NCI-H748 (cell line): ENCODE data around the gene PIAS1.
A peak's percentile ranks its signal among the peaks of the same experiment; 100 is the strongest.
"Not testable (repeated sequence)": the region's sequence is repeated elsewhere in the genome, so short reads cannot be mapped to it uniquely, and the experiment has no call there.

ENCODE experiments used
- DNase-seq: peaks from one replicate; lab custom pipeline; 2025; ENCODE audit not compliant: unreplicated experiment; lab: John Stamatoyannopoulos, UW

The PIAS1 gene

DNA sequence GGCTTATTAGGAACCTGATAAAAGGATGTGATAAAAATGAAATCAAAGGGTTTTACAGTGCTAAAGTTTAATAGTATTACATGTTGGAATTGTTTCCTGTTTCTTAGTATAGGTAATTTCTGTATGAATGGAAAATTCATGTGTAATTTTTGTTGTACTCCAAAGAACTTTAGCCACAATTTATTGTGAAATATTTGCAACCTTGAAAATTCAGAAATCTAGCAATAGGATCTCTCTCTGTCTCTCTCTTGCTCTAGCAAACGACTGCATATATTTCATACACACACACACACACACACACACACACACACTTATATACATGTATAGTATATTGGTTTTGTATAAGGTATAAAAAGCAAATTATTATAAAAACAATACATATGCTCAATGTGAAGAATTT, 59.6 kb downstream of the PIAS1 start:
- no peak for DNase-seq

DNA sequence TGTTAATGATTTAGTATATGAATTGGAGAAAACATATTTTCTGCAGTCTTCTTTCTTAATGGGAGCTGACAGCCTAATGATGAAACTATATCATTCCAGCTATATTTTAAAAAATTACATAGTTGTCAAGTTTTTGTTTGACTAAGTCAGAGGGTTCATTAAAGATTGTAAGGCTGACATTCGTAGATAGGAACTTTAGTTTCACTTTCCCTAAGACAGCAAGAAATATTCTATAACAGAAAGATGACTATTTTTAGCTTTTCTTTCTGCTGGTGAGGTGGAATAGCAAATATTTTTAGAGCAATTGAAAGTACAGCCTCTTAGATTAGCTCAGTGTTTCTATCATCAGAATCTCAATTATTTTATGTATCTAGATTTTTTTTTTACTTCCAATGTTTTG, 60.2 kb downstream of the PIAS1 start:
- DNase-seq, result no peak

DNA sequence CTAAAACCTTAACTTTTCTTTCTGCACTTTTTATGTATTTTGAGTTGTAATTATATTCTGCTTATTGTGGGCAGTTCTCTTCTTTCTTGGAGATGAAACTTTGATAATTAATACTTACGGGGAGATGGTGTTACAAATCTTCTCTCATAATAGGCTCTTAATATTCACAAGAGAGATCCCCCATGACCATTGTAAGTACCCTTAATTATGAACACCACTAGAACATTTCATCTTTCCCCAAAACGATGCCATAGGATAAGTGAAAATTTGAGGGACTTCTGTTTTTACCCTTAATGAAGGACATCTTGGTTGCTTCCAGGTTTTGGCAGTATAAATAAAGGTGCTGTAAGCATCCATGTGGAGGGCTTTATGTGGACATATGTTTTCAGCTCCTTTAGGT, 60.7 kb downstream of the PIAS1 start:
- DNase-seq, result no peak

DNA sequence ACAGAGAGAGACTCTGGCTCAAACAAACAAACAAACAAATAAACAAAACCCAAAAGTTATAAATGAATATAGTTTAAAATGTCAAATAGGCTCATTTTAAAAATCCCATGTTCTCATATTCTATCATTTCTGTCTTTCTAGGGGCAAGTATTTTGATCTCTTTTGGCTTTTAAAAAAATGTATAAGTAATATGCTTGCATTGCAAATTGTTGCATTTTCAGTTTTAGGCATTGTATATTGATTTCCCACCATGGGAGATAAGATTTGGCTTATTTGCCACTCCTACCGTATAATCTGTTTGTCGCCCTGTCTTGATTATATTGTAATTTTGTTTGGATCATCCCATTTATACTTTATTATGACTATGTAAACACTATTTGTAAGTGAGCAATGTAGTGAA, 70.6 kb downstream of the PIAS1 start:
- no peak for DNase-seq

DNA sequence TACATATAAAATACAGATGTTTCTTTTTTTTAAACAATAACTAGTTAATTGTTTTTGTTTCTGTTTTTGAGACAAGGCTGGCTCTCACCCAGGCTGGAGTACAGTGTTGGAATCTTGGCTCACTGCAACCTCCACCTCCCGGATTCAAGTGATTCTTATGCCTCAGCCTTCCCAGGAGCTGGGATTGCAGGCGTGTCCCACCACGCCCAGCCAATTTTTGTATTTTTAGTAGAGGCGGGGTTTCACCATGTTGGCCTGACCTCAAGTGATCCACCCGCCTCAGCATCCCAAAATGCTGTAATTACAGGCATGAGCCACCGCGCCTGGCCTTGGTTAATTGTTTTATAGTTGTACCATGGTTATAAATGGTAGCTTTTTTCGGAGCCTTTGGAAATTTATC, 72.3 kb downstream of the PIAS1 start:
- DNase-seq, result peak; percentile 37

DNA sequence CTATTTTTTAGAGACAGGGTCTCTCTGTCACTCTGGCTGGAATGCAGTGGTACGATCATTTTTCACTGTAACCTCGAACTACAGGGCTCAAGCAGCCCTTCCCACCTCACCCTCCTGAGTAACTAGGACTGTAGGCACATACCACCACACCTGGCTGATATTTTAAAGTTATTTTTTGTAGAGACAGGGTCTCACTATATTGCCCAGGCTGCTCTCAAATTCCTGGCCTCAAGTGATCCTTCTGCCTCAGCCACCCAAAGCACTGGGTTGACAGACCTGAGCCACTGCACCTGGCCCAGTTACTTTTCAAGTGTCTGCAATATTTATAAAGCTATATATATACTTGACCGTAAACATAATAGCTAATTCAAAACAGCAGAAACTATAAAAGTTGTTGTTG, 75.0 kb downstream of the PIAS1 start:
- no peak for DNase-seq

DNA sequence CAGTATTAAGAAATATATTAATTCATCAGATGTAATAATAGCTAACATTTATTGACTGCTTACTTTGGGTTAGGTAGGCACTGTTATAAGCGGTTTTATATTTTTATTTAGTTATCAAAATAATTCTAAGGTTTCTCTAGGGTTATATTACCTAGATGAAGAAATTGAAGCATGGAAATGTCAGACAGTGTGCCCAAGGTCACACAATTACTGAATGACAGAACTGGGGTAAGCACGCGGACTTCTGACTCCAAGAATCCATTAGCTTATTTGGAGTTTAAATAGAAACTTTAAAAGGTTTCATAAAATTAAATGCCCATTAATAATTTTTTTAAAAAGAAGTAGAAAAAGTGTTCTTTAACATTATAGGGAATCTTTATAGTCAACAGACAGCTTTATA, 76.7 kb downstream of the PIAS1 start:
- DNase-seq, result no peak

DNA sequence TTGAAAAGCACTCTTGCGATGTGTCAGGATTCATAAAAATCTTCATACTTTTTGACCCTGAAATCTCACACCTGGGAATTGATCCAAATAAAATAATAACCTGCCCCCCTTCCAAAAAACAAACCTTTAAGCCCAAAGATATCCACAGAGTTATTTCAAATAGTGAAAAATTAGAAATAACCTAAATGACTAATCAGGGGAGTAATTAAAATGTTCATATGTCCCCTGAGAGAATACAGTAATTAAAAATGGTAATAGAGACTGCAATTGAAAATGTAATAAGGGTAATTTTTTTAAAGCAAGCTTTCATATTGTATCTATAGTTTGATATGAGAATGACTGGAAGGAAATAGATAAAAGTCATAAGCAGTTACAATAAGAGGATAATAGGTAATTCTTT, 83.0 kb downstream of the PIAS1 start:
- no peak for DNase-seq

DNA sequence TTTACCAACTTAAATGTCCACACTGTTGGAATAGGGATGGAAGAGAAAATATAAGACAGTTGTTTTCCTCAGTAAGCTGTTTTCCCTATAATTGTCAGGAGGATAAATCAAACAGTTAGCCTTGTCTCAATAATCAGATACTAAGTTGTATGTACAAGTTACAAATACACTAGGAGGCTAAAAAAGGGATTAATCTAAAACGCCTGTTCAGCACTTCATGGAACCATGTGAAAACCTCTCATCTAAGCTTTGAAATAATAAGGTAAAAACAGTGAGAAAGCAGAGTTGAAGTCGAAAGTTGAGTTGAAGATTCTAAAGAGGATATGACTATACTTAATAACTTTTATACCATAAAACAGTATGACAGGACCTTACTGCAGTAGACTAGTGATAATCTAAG, 89.0 kb downstream of the PIAS1 start:
- no peak for DNase-seq

DNA sequence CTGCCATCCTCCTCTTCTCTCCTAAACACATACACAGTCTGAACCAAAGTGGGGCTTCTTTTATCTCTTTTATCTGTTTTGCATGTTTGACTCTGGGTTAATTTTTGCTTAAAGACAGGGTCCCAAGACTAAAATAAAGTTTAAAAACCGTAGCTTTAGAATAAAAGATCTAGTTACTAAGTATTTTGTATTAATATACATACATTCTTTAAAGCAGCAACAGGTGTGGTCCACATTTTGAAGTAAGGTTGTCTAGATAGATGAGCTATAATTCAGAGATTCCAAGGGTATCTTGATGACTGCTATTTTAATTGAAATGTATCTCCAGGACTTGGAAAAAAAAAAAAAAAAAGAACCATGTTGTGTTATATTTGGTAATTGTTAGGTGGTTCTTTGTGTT, 89.7 kb downstream of the PIAS1 start:
- no peak for DNase-seq

DNA sequence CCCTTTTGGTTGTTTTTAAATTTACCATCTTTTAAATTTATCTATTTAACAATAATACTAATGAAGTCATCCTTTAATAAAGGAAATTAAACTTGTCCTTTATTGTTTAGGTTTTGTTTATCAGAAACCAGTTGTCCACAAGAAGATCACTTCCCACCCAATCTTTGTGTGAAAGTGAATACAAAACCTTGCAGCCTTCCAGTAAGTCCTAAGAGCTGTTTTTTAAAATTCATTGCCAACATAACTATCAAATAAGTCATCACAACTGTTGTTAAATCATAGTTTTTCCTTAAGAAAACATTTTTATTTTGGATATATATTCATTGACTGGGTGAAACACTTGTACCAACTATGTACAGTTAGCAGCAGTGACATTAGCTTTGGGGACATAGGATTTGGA, 91.6 kb downstream of the PIAS1 start:
- DNase-seq, result no peak

DNA sequence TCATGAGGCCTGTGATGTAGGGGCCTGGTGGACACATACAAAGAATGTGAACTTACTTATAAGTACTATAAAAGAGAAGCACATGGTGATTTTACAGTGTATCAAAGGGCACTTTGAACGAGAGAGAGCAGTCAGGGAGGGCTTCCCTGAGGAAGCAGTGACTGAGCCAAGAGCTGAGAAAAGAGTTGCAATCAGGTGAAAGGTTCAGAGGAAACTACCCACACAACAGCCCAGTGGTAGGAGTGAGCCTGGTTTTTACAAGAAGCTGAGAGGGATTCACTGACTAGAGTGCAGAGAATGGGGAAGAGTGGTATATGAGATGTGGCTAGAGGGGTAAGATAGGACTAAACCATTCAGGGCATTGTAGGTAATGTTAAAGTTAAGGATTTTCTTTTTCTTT, 93.9 kb downstream of the PIAS1 start:
- no peak for DNase-seq

DNA sequence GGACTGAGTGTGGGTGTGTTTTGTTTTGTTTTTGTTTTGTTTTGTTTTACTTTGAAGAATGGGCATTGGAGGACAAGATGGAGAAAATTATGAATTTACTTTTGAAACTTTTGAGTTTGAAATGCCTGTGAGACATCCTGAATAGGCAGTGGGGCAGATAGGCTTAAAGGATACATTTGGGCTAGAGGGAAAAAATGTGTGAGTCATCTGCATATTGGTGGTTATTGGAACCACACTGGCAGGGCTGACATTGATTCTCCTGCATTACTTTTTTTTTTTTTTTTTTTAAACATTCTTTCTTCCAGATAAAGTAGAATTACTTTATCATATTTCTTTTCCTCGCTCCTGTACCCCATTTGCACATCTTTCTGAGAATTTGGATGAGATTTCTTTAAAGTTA, 94.9 kb downstream of the PIAS1 start:
- DNase-seq, result no peak

DNA sequence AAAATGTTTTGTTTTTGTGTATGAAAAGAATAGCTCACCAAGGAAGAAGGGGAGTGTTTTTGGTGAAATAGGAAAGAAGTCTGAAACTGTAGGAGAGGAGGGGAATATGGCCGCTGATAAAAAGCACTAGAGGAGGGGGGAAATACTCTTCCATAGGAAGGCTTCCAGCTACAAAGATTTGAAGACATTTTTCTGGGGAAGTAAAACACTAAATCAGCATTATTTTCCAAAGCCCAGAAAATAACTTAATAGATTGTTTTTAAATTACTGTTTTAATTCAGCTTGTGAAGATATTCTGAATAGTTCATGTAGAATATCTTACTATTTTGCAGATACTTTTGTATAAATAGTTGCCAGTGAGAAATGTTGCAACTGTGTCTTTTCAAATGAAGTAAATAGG, 96.1 kb downstream of the PIAS1 start:
- DNase-seq, result no peak

DNA sequence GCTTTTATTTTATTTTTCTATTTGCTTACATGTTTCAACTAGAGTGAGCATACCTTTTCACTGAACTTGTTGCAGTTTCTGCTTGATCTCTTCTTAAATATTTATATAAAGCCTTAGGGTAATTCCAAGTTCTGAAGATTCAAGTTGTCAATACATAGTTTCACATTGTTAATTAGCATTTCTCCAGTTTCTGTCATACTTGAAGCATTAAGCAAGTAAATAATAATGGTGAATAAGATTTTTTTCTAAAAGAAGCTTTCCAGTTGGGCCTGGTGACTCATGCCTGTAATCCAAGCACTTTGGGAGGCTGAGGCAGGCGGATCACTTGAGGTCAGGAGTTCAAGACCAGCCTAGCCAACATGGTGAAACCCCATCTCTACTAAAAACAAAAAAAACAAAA, 97.2 kb downstream of the PIAS1 start:
- no peak for DNase-seq

DNA sequence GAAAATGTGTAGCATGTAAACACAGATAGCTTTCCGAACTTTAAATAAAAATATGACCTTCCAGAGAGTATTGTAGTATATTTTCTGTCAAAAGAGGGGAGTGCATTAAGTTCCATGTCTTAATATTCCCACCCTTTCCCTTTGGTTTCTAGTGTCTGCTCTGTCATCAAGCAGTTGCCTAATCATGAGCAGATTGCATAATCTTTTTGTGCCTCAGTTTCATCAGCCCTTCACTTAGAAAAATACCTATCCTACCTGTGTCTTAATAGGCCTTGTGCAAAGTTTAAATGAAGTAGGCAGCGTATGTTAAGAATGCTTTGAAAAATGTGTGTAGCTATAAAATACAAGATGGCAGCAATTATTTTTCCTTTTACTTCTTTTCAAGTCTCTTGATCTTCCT, 98.2 kb downstream of the PIAS1 start:
- no peak for DNase-seq

DNA sequence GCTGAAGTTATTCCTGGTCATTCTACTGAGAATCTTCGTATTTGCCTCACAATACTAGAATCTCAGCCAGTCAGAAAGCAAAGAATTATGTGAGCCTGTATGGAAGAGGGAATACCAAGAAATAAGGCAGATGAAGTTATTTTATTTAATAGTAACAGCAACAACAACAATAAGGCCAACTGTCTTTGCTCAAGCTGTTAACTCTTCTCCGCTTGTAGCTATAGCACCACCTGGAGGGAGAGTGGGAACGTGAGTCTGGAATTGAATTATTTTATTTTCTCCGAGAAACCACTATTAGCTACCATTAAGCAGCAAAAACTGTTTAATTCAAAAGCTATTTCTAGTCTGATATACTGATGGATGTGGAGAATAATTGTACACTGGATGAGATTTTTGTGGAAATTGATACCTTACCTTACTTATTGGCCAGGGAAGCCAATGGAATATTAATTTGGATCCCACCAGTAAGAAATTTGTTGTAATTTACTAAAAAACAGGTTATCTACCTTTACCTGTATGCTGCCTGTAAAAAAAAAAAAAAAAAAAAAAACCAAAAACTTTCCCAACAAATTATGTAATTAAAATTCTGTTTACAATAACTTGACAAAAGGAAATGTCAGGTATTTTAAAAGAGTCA, 100.9 kb downstream of the PIAS1 start:
- peak; percentile 56 for DNase-seq

DNA sequence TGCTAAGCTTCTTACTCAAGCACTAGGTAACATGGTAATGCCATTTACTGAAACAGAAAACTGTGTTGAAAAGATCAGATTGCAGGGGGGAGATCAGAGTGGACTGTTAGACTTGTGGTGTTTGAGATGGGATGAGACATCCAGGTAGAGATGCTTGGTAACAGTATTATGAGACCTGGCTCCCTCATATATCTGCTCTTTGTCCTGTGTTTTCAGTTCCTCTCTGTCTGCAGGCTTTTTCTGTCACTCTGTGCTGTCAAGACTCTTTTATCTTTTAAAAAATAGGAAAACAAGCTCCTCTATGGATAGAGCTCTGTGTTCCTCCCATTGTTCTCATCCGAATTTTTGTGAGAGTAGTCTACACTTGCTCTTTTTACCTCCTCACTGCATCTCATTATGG, 103.0 kb downstream of the PIAS1 start:
- no peak for DNase-seq

DNA sequence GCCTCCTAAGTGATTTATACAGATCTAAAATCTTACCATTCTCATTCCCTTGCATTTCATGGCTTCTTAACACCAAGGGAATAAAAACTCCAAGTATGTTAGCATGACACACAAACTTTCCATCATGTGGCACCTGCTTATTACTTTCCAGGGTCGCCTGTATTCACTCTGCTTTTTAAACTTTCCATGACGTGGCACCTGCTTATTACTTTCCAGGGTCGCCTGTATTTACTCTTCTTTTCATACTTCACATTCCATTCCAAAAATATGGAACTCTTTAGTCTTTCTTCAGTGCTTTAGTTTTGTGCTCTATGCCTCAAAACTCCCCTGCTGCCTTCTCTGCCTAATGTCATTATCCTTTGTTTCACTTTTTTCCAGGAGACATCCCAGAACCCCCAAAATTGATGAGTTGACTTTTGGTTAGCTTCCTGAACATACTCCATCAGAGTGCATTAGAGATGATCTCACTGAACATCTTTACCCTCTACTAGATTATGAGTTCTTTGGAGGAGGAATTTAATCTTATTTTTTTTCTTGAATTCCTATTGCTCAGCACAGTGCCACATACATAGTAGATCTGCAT, 104.0 kb downstream of the PIAS1 start:
- DNase-seq, result no peak

DNA sequence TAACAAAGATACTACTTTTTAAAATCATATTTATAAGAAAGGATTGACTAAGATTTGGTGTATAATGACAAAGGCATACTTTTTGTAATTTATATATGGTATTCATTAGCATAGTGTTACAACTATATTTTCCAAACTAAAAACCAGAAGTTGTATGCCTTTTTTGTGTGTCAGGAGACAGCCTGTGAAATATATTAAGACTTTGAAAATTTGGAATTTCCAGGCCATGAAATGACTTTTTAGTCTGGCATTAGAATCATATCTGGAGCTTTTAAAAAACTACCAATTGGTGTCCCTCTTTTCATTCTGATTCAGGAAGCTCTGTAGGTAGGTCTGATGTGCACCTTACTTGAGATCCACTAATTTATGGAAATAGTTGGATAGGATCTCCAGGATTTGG, 109.1 kb downstream of the PIAS1 start:
- no peak for DNase-seq

DNA sequence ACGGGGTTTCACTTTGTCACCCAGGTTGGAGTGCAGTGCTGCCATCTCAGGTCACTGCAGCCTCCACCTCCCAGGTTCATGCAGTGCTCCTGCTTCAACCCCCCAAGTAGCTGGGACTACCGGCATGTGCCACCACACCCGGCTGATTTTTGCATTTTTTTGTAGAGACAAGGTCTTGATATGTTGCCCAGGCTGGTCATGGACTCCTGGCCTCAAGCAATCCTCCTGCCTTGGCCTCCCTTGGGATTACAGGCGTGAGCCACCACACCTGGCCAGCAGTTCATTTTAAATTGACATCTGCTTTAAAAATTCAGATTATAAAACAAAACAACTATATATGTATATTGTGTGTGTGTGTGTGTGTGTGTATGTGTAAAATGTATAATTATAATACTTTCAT, 112.7 kb downstream of the PIAS1 start:
- no peak for DNase-seq

DNA sequence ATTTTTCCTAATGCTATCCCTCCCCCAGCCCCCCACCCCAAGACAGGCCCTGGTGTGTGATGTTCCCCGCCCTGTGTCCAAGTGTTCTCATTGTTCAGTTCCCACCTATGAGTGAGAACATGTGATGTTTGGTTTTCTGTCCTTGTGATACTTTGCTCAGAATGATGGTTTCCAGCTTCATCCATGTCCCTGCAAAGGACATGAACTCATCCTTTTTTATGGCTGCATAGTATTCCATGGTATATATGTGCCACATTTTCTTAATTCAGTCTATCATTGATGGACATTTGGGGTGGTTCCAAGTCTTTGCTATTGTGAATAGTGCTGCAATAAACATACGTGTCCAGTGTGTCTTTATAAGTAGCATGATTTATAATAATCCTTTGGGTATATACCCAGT, 117.9 kb downstream of the PIAS1 start:
- DNase-seq, result not testable (repeated sequence)

DNA sequence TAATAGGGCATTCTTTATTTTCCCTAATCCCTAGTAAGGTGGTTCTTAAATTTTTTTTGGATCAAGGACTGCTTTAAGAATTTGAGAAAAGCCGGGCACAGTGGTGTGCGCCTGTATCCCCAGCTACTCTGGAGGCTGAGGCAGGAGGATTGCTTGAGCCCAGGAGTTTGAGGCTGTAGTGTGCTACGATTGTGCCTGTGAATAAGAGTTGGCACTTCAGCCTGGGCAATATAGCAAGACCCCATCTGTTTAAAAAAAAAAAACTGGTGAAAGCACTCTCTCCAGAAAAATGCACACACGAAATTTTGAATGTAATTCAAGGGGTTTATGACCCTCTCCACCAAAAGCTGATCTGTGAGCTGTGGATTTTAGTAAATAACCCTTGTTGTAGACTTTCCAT, 119.0 kb downstream of the PIAS1 start:
- DNase-seq, result no peak
